GM20000 (cell line): ENCODE results near the gene KCNH8.

Source experiments
- DNase-seq: peaks from one replicate; pipeline ENCODE4 v3.0.0; 2012; ENCODE audit warnings: low spot score
- TF ChIP-seq, protein P1 (sequence below): IDR thresholded peaks from 2 replicates; pipeline ENCODE4 v1.5.1; 2012; ENCODE audit warnings: mild to moderate bottlenecking, control low read depth; ENCODE audit errors: extremely low read depth, missing control alignments

KCNH8 gene

DNA sequence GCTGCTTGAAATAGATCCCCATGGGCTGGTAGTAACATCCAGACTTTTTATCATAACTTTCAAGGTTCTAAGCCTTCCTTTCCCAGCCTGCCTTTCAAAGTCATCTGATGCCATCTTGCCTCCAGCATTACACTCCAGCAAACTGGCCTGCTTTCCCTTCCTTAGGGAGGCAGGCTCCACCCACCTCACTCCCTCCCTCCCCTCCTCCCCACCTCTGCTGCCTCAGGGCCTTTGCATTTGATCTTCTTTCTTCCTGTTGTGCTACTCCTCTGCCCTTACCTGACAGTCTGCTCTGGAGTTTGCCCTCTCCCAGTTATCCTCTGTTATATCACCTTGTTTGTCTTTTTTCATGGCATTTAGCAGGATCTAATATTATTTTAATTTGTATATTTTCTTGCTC is 319.5 kb downstream of the KCNH8 start:
- no peak for DNase-seq
- TF ChIP-seq, protein P1, sequence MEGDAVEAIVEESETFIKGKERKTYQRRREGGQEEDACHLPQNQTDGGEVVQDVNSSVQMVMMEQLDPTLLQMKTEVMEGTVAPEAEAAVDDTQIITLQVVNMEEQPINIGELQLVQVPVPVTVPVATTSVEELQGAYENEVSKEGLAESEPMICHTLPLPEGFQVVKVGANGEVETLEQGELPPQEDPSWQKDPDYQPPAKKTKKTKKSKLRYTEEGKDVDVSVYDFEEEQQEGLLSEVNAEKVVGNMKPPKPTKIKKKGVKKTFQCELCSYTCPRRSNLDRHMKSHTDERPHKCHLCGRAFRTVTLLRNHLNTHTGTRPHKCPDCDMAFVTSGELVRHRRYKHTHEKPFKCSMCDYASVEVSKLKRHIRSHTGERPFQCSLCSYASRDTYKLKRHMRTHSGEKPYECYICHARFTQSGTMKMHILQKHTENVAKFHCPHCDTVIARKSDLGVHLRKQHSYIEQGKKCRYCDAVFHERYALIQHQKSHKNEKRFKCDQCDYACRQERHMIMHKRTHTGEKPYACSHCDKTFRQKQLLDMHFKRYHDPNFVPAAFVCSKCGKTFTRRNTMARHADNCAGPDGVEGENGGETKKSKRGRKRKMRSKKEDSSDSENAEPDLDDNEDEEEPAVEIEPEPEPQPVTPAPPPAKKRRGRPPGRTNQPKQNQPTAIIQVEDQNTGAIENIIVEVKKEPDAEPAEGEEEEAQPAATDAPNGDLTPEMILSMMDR: no peak

DNA sequence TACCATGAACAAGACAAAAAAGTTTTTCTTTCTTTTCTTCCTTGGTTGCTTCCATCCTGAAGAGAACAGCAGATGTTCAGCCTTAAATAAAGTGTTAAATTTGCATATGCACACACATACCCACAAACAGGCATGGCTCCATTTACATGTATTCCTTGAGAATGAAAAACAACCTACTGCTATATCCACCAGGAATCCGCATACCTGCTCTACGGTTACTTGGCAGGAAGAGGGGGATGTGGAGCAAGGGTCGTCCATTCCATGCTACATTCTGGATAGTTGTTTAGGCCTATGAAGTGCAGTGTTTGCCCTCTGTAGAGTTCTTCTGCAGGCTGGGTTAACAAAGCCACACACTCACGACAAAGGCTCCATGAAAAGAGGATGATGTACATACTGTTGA is 322.8 kb downstream of the KCNH8 start:
- TF ChIP-seq, protein P1: no peak
- DNase-seq: no peak

DNA sequence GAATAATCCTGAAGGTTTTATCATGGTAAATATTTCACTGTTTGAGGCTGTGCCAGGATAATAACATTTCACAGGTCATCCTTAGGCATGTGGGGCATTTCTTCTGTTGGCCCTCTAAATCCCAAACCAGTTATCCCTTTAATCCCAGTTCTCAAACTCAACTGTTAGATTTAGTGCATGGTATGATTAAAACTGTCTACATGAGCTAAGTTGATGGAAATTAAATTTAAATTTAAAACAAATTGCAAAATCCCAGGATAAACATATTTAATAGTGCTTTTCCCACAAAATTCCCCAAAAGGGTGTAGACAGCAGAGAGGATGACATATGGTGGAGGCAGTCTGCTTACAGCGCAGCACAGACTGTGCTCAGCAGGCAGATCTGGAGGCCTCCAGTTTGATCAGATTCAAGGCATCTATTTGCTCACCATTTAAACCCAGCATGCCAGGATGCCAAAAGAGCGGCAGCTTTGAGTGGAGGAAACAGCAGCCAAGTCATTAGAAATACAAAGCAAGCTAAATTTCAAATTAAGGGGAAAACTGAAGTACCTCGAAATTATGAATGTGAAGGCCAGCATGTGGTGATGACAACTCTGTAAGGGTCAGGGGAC is 325.8 kb downstream of the KCNH8 start:
- TF ChIP-seq, protein P1: no peak
- no peak for DNase-seq

DNA sequence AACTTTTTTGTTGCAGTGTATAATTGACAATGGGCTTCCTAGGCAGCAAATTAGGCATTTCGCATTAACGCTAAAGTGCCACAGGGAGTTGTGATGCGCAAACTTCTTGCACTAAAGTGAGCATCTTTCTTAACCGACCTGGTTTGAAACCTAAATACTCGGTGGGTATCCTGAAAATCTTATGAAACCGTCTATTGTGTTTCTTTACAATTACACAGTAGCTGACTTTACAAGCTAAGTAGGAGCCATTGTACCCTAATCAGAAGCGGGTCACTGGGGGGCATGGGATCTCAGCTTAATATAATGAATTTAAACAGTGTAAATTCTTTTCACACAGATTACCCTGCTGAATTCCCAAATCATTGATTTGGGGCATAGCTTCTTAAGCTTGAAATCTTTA is 328.0 kb downstream of the KCNH8 start:
- TF ChIP-seq, protein P1: no peak
- DNase-seq: no peak

DNA sequence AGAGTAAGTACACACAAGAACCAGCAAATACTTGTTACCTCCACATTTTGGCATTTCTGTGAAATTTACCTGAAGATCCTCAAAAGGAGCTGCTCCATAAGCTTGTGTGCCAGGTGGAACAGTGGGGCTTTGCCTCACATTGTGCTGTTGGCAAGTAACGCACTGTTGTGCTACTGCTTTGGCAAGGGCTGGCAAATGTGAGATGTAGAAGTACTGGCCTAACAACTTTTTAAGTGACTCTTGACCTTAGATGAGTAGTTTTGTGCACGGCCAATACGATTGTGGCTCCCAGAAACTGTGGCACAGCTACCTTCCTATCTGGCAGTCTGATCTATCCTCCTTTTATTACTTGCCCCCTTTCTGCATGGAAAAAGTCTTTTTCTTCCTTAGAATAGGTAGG is 337.0 kb downstream of the KCNH8 start:
- DNase-seq: no peak
- TF ChIP-seq, protein P1: no peak

DNA sequence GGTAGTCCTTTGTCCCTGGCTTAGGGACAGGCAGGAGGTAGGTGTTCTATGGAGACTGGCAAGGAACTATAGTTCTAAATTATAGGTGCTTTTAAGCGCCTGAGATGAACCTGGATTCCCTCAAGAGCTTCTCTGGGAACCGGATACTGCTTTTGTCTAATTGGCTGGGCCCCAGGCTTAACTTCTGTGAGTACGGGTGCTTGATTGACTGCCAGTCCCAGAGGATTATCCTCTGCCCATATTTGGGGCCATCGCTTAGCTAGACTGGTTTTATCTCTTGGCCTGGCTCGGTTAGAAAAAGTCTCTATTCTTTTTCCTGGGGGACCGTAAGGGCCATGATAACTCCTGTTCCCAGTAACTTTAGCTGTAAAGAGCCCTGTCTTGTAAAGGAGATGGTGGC is 339.1 kb downstream of the KCNH8 start:
- TF ChIP-seq, protein P1: no peak
- DNase-seq: no peak

DNA sequence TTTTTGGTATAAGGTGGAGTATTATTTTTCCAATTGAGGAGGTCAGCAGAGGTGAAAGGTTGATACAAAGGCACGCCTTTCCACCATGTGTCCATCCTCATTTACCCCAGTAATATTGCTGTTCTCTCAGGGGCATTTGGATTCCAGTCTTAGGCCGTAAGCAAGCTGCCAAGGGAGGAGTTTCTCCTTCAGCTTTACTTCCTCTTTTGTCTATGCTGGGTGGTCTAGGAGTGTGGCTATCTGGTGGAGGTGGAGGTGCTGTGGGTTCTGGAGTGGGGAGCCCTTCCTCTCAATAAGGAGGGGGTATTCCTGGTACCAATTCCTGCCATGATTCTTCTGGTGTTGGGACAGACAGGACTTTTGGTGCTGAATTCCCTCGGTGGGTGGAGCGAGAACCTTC is 340.6 kb downstream of the KCNH8 start:
- TF ChIP-seq, protein P1: no peak
- no peak for DNase-seq
